HepG2 (cell line): Measurements from ENCODE around the gene GTF2H1. TPM values are rescaled to one million over a fixed set of nuclear protein-coding genes. Genes with fewer than 3 reads are reported as not detected.

ENCODE experiments used
- ATF1 ChIP-seq: IDR thresholded peaks from 2 replicates; pipeline ENCODE4 v1.6.1; 2016; ENCODE audit warnings: mild to moderate bottlenecking, control low read depth
- ATF7-NPFF ChIP-seq: sonication (generic); formaldehyde crosslinking; IDR thresholded peaks from 2 replicates; pipeline ENCODE4 v1.8.1; 2023; ENCODE audit warnings: mild to moderate bottlenecking, low read depth, missing genetic modification reagents, moderate library complexity
- EZH2 ChIP-seq: conservative IDR thresholded peaks from 2 replicates; pipeline ENCODE4 v1.6.1; 2012; ENCODE audit warnings: mild to moderate bottlenecking, low read depth, low read length, moderate library complexity
- GMEB2 ChIP-seq: IDR thresholded peaks from 2 replicates; pipeline ENCODE4 v1.6.1; 2016; ENCODE audit warnings: missing biosample characterization, missing genetic modification reagents, low read depth
- HOXA5 ChIP-seq: sonication (generic); formaldehyde crosslinking; IDR thresholded peaks from 2 replicates; pipeline ENCODE4 v1.4.0; 2020; ENCODE audit warnings: missing genetic modification reagents
- NFIC ChIP-seq: IDR thresholded peaks from 2 replicates; pipeline ENCODE4 v1.6.1; 2012; ENCODE audit warnings: mild to moderate bottlenecking, low read length, inconsistent platforms
- PBX3 ChIP-seq: sonication (generic); formaldehyde crosslinking; IDR thresholded peaks from 2 replicates; pipeline ENCODE4 v1.8.1; 2023; ENCODE audit warnings: missing genetic modification reagents, inconsistent platforms, borderline replicate concordance
- POLR2AphosphoS5 ChIP-seq: IDR thresholded peaks from 2 replicates; pipeline ENCODE4 v1.6.1; 2012; ENCODE audit warnings: low read depth, low read length
- RARA ChIP-seq: IDR thresholded peaks from 2 replicates; pipeline ENCODE4 v1.6.1; 2016; ENCODE audit warnings: missing genetic modification reagents, missing compliant biosample characterization
- SNRNP70 ChIP-seq: fragments of 200-400 bp; formaldehyde crosslinking; IDR thresholded peaks from 2 replicates; pipeline ENCODE4 v1.6.1; 2017; ENCODE audit warnings: mild to moderate bottlenecking, low read depth, low read length, moderate library complexity
- SP5 ChIP-seq: IDR thresholded peaks from 2 replicates; pipeline ENCODE4 v1.6.1; 2016; ENCODE audit warnings: low read depth, borderline replicate concordance
- TBX2 ChIP-seq: sonication (generic); formaldehyde crosslinking; IDR thresholded peaks from 2 replicates; pipeline ENCODE4 v1.5.0; 2020; ENCODE audit warnings: missing genetic modification reagents, mild to moderate bottlenecking, borderline replicate concordance
- TFDP1 ChIP-seq: IDR thresholded peaks from 2 replicates; pipeline ENCODE4 v1.6.1; 2016; ENCODE audit warnings: missing compliant biosample characterization, missing genetic modification reagents, borderline replicate concordance
- ZFY ChIP-seq: sonication (generic); formaldehyde crosslinking; IDR thresholded peaks from 2 replicates; pipeline ENCODE4 v1.4.0; 2020; ENCODE audit warnings: missing genetic modification reagents
- ZNF235 ChIP-seq: sonication (generic); formaldehyde crosslinking; IDR thresholded peaks from 2 replicates; pipeline ENCODE4 v1.8.1; 2023; ENCODE audit warnings: mild to moderate bottlenecking, missing genetic modification reagents, borderline replicate concordance
- ZNF367 ChIP-seq: sonication (generic); formaldehyde crosslinking; IDR thresholded peaks from 2 replicates; pipeline ENCODE4 v1.4.0; 2020; ENCODE audit warnings: missing genetic modification reagents, borderline replicate concordance
- ZNF430 ChIP-seq: sonication (generic); formaldehyde crosslinking; IDR thresholded peaks from 2 replicates; pipeline ENCODE4 v1.9.0; 2021; ENCODE audit warnings: mild to moderate bottlenecking, missing genetic modification reagents
- ZNF501 ChIP-seq: sonication (generic); formaldehyde crosslinking; IDR thresholded peaks from 2 replicates; pipeline ENCODE4 v1.5.1; 2020; ENCODE audit warnings: mild to moderate bottlenecking, moderate library complexity, missing genetic modification reagents
- ZNF614 ChIP-seq: IDR thresholded peaks from 2 replicates; pipeline ENCODE4 v1.6.1; 2018; ENCODE audit warnings: missing biosample characterization, missing genetic modification reagents, inconsistent platforms, borderline replicate concordance
- ZNF616 ChIP-seq: sonication (generic); formaldehyde crosslinking; IDR thresholded peaks from 2 replicates; pipeline ENCODE4 v1.5.0; 2020; ENCODE audit warnings: low read depth, mild to moderate bottlenecking, missing genetic modification reagents
- ZNF761 ChIP-seq: sonication (generic); formaldehyde crosslinking; conservative IDR thresholded peaks from 2 replicates; pipeline ENCODE4 v1.4.0; 2020; ENCODE audit warnings: mild to moderate bottlenecking, missing genetic modification reagents
- polyA plus RNA-seq, 8 experiments: library from polyadenylated mRNA; depleted of rRNA in 3 of 8; stranded (reverse) in 7 of 8; unstranded in 1 of 8; fragments of >200 nt; fragmentation: Illumina TruSeq in 4 of 8; extraction: Trizol in 4 of 8; gene quantifications; 2 replicates each; pipeline versions ENCODE4 v1.2.1 to v1.2.3, GENCODE V29; 2011 to 2016; ENCODE audit warnings: low read depth in 4 of 8, missing spikeins in 1 of 8, mixed read lengths in 1 of 8; ENCODE audit not compliant: insufficient read depth in 1 of 8
- total RNA-seq, 5 experiments: library from RNA; depleted of rRNA; stranded (reverse); fragments of >200 nt; fragmentation: Illumina TruSeq; extraction: Trizol; gene quantifications; 2 replicates each; pipeline ENCODE4 v1.2.3, GENCODE V29; 2016; ENCODE audit warnings: low read depth in 1 of 5

The GTF2H1 gene
- total and polyA plus RNA-seq, 2 of the 13 experiments (the other 11 are each of a cell fraction or from before 2014, with no cell fraction given) = 15.7 to 51.4 TPM

- no peak for TF ChIP-seq ZNF367
- peak; percentile 31; the same call in 1 of the 2 replicates for TF ChIP-seq ZNF614 (CRISPR knock-in tag)
- peak; percentile 70; the same call in 1 of the 2 replicates for TF ChIP-seq ZNF430 (CRISPR knock-in tag)
- TF ChIP-seq ZNF501 (CRISPR knock-in tag) = peak; percentile 57; the same call in 1 of the 2 replicates
- no peak; the same call in 1 of the 2 replicates for TF ChIP-seq TBX2 (CRISPR knock-in tag)
- peak; percentile 35; the same call in 1 of the 2 replicates for TF ChIP-seq SP5 (CRISPR knock-in tag)
- TF ChIP-seq ATF1 (CRISPR knock-in tag) = no peak
- TF ChIP-seq POLR2AphosphoS5 = peak; percentile 42
- TF ChIP-seq PBX3 (CRISPR knock-in tag) = no peak
- peak; percentile 36; the same call in 1 of the 2 replicates for TF ChIP-seq NFIC
- peak; percentile 33; the same call in 1 of the 2 replicates for TF ChIP-seq ZFY
- no peak for TF ChIP-seq ZNF235 (CRISPR knock-in tag)
- TF ChIP-seq ZNF761 = 0 out of 2 replicates have a peak, but pooled peaks have one; percentile 48
- TF ChIP-seq GMEB2 = no peak
- 0 out of 2 replicates have a peak, but pooled peaks have one; percentile 25 for TF ChIP-seq ATF7-NPFF
- no peak for TF ChIP-seq EZH2
- TF ChIP-seq SNRNP70 = no peak
- TF ChIP-seq TFDP1 (CRISPR knock-in tag) = peak; percentile 71; the same call in 1 of the 2 replicates
- no peak for TF ChIP-seq ZNF616 (CRISPR knock-in tag)
- 0 out of 2 replicates have a peak, but pooled peaks have one; percentile 31 for TF ChIP-seq RARA (CRISPR knock-in tag)
- TF ChIP-seq HOXA5 (CRISPR knock-in tag) = peak; percentile 46; the same call in 1 of the 2 replicates
Observed at GRCh38 chr11:18384157-18384641, 61.8 kb downstream of the GTF2H1 start (continued).
